Omental fat pad (tissue), 4 donors: Measurements from ENCODE around the gene PHACTR3. TPM values are rescaled to one million over a fixed set of nuclear protein-coding genes. Genes with fewer than 3 reads are reported as not detected.

Experiments used
- ATAC-seq: fragments of 150-250 bp; one replicate; pipeline ENCODE4 v1.9.1; 2016; ENCODE audit warnings: mild to moderate bottlenecking, moderate library complexity; ENCODE audit not compliant: low FRiP score
- DNase-seq: peaks from one replicate; pipeline ENCODE4 v3.0.0-alpha.2; 2019; ENCODE audit warnings: low spot score
- total RNA-seq, 4 donors: library from RNA; depleted of rRNA; stranded (reverse); fragments of >200 nt; gene quantifications; one replicate each; pipeline ENCODE4 v1.1.0, GENCODE V29; 2016
- TF ChIP-seq, protein P1 (sequence below), 3 donors: fragments of 450-650 bp; IDR thresholded peaks; one replicate each; pipeline ENCODE4 v1.5.1; 2016 to 2017; ENCODE audit warnings: antibody characterized with exemption in 3 of 3, mild to moderate bottlenecking in 3 of 3, moderate library complexity in 2 of 3

PHACTR3 gene
- total RNA-seq, 4 donors from 2014 or later, result 0.19 to 10.6 (median 1.4) TPM; not detected in 1

GRCh38 chr20:59665656-59666555 is 61.6 kb downstream of the PHACTR3 start:
- ATAC-seq (no peak), DNase-seq (no peak)
- TF ChIP-seq, protein P1, sequence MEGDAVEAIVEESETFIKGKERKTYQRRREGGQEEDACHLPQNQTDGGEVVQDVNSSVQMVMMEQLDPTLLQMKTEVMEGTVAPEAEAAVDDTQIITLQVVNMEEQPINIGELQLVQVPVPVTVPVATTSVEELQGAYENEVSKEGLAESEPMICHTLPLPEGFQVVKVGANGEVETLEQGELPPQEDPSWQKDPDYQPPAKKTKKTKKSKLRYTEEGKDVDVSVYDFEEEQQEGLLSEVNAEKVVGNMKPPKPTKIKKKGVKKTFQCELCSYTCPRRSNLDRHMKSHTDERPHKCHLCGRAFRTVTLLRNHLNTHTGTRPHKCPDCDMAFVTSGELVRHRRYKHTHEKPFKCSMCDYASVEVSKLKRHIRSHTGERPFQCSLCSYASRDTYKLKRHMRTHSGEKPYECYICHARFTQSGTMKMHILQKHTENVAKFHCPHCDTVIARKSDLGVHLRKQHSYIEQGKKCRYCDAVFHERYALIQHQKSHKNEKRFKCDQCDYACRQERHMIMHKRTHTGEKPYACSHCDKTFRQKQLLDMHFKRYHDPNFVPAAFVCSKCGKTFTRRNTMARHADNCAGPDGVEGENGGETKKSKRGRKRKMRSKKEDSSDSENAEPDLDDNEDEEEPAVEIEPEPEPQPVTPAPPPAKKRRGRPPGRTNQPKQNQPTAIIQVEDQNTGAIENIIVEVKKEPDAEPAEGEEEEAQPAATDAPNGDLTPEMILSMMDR (IDR thresholded peaks at IDR 0.05), result no peak

- no peak for DNase-seq
- ATAC-seq, result no peak
- TF ChIP-seq, protein P1 (IDR thresholded peaks at IDR 0.05), result no peak
Observed at GRCh38 chr20:59666586-59666985, 62.2 kb downstream of the PHACTR3 start.

DNA sequence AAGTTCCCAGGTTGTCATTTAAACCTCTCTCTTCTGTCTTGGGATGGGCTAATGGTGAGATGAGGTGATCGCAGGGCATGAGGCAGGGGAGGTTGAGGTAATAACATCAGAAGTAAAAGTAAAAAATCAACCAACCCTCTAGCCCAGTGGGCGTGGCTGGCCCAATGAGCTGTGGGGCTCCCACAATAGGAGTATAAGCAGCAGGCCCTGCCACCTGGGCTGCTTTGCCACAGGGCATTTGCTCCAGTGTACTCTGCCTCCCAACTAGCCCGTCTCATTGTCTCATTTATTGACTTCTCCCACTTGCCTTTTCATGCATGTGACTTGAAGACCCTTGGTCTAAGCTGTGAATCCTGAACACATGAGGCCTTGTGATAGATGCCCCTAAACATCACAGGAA is 62.8 kb downstream of the PHACTR3 start:
- DNase-seq, result no peak
- TF ChIP-seq, protein P1 (IDR thresholded peaks at IDR 0.05), result no peak
- no peak for ATAC-seq

DNA sequence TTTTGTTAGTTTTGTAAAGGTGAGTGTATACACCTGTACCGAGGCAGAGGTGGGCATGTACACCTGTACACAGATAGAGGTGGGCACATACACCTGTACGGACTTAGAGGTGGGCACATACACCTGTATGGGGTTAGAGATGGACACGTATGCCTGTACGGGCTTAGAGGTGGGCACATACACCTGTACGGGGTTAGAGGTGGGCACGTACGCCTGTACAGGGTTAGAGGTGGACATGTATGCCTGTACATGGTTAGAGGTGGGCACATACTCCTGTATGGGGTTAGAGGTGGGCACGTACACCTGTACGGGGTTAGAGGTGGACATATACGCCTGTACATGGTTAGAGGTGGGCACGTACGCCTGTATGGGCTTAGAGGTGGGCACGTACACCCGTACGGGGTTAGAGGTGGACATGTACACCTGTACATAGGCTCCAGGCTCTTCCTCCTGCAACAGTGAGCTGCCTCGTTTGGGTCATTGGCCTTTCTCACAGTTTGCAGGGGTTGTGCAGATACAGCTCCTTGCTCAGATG is 63.7 kb downstream of the PHACTR3 start:
- ATAC-seq, result no peak
- DNase-seq, result no peak
- TF ChIP-seq, protein P1 (IDR thresholded peaks at IDR 0.05), result no peak

GRCh38 chr20:59668926-59669850 is 64.8 kb downstream of the PHACTR3 start:
- ATAC-seq (no peak), DNase-seq (no peak)
- TF ChIP-seq, protein P1 (IDR thresholded peaks at IDR 0.05), result no peak

DNA sequence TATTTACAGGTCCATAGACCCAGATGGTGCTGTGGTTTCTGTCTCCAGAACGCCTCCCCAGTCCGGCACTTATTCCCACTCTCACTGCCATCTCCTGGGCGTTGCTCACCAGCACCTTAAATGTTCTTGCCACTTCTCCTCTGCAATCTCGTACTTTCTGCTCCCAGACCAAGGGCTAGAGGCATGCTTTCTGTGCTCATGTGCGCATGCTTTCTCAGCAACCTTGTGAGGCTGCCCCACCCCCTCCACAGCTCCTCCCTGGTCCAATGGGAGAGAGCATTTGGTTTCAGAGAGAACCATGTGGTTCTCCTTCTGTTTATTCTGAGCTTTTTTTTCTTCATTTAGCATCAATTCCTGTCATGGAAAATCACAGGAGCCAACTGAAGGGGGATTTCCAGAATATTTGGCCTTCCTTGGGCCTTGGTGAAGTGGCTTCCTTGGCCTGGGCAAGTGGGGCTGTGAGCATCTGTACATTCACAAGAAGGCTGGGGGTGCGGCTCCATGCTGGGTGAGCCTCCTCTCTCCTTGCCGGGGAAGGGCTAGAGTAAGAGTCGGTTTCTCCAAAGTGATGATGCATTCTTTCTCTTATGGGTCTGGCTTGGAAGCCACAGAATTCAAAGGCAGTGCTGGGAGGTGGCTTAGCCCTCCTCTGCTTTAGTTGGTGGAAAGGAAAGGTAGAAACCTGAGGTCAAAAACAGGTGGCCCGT is 66.6 kb downstream of the PHACTR3 start:
- TF ChIP-seq, protein P1 (IDR thresholded peaks at IDR 0.05), result no peak
- ATAC-seq (no peak), DNase-seq (no peak)
